ENCODE data around the gene EYS.
"Not testable (repeated sequence)": the region's sequence is repeated elsewhere in the genome, so short reads cannot be mapped to it uniquely, and the experiment has no call there.

Gene EYS

GRCh38 chr6:65071480-65071879 is 635.5 kb downstream of the EYS start:
- no peak for DNase-seq

- no peak for DNase-seq
These were observed 642.2 kb downstream of the EYS start for GRCh38 chr6:65064844-65065243.

DNA sequence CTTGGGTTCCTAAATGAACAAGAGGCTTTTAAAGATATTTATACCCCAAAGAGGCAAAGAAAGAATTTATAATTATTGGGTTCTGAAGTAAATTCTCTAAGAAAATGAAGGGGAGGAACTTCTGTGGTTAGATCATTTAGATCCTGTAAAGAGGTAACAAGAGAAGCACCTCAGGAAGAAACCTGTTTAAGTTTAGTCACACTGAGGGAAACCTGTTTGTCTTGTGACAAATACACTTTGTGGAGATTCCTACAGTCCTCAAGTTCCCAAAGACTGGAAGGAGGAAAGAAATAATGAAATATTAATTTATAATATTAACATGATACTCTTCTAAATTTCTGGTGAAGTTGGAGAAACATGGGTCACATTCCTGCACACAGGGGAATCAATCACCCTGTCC is 647.5 kb downstream of the EYS start:
- no peak for DNase-seq

GRCh38 chr6:65055545-65055944 is 651.5 kb downstream of the EYS start:
- no peak for DNase-seq

DNA sequence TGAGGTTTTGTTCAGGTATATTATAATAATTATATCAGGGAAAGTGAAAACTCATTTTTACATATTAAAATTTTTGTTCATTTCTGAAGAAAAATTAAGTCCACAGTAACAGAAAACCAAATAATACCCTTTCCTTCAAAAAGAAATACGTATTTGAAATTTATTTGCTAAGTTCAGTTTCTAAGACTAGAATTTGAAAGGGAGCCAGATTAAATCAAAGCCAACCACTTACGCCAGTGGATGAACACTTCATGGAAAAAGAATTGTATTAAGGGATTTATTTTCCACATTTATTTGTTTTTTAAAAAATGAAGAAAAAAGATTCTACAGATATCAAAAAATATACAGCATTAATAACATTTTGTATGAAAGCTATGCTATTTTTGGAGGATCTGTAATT is 654.4 kb downstream of the EYS start:
- DNase-seq: no peak

DNA sequence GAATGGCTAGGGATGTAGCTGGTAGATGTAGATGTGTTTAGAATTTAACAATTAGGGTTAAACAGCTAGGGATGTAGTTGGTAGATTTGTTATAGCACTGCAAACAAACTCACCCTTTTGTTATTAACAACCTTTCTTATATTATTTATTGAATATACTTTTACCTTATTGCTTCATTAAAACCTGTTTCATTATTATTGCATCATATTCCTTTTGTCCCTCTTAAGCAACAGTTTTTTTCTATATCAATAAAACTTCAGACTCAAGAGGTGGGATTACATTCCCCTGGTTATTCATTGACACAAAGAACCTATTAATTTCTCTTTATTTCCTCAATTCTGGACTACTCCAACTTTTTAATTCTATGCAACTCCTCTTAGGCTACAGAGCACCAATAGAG is 661.2 kb downstream of the EYS start:
- DNase-seq: no peak

- DNase-seq: no peak
These were observed 693.0 kb downstream of the EYS start for GRCh38 chr6:65014006-65014405.

DNA sequence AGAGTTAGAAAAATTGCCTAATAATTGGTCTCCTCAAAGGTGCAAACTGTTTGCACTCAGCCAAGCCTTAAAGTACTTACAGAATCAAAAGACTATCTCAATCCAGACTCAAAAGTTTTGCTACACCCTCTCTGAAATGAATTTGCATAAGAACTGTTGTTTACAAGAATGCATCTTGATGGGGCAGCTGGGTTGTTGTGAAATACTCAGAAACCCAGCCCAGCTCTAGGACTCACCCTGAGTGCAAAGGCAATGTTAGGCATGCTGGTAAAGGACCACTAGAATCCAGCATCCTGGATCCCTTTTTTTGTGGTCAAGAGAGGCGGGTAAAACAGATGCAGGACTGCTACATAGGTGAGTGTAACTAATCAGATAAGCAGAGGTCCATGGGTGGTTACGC is 700.2 kb downstream of the EYS start:
- DNase-seq: no peak

GRCh38 chr6:65004283-65004682 is 702.7 kb downstream of the EYS start:
- no peak for DNase-seq

GRCh38 chr6:65002882-65003281 is 704.1 kb downstream of the EYS start:
- not testable (repeated sequence) for DNase-seq

DNA sequence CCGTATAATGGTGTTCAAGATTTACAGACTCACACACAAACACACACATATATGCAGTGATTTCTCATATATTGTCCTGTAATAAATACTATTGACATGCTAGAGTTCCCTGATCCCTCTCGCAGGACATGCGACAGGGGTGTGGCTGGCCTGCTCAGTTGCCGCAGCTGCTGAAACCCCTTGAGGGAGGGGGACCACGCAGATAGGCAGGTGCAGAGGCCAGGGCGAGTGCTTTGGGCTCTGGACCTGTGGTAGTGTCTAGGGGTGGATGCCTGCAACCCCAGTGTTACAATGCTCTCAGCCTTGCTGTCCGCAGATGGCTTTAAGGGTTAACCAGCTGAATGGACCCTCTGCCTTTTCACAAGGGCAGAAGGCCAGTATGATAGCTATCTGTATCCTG is 706.2 kb downstream of the EYS start:
- no peak for DNase-seq

DNA sequence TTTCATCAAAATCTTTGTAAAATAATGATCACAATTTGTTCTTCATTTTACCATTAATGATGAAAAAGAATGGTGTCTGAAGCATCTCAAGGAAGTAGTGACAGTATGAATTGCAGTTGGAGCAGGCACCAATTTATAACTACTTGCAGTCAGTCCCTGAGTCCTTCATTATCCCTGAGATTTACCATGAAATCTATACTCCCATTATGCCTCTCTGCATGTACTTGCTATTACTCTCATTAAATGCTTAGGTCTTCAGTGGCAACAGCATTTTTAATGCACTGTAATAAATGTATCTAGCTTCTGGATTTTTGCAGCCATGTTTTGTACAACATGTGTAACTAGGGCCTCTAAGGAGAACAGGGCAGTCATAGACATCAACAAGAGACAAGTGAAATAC is 708.8 kb downstream of the EYS start:
- DNase-seq: no peak

DNA sequence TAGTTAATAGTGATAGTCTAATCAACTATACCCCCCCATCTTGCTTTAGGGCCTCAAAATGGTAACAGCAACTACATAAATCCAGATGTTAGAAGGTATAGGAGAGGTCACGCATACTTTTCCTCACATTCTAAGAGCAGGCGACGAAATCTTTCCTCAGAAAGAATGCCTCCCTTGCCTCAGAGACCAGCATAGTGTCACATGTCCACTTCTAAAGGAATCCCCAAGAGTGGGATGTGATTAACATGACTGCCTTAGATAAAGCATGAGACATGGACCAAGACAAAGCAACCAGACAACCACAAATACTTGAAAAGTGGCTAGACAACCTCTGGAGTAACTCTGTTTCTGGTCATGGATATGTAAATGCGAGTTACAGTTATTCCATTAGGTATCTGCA is 710.7 kb downstream of the EYS start:
- no peak for DNase-seq

DNA sequence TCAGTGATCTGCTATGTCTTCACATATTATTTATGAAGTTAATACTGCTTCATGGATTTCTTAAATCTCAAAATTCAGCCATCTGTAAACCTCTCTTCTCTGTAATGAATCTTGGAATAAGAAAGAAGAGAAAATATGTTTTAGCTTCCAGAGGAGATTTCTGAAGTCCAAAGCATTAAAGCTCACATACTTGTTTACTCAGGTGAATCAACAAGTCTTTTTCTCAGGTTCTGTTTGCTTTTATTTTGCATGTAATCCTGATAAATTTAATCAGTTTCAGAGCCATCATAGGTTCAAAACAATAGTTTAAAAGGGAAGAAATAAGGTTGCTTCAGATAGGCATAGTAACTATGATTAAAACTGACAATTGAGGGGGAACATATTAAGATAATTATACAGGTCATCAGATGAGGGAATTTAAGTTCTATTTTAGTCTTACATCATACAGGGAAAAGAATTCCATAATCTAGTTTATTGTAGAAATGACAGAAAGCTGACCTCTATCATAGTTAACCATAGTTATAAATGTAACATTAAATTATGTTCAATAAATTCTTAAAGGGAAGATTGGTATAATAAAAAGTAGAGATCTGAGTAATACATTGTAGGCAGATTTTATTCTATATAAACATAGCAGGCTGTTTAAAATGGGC is 716.2 kb downstream of the EYS start:
- no peak for DNase-seq

- no peak for DNase-seq
These were observed 718.9 kb downstream of the EYS start for GRCh38 chr6:64988148-64988547.

DNA sequence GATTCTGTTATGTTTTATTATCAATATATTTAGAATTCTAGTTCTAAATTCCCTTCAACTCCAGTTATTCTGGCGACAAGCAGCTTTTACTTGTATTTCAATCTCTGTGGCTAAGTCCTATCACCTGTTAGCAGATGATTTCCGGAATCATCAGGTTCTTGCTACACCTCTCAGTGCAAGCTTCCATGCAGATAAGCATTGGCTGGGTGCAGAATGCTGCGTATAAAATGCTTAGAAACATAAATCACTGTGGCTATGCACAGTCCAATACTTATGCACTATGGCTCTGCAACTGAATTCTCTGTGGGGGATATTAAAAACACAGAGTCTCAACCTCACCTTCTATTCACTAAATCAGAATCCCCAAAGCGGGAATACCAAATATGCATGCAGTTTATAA is 720.0 kb downstream of the EYS start:
- no peak for DNase-seq

- no peak for DNase-seq
These were observed 721.3 kb downstream of the EYS start for GRCh38 chr6:64985726-64986125.

DNA sequence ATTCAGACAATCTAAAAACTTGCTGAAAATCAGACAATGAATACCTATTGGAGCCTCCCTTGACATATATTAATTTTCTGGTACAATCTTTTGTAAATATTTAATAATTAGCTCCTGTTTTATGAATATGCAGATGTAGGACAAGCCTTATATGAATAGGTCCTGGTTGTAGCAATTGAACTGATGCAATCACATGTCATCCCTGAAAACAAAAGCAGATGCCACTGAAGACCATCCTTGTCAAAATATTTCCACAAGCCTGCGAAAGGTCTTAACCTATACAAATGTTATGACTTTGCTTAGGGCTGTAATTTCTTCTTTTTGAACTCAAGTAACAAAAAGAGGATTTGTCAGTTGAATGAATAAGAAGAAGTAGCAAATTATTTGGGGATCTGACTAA is 722.1 kb downstream of the EYS start:
- DNase-seq: no peak

DNA sequence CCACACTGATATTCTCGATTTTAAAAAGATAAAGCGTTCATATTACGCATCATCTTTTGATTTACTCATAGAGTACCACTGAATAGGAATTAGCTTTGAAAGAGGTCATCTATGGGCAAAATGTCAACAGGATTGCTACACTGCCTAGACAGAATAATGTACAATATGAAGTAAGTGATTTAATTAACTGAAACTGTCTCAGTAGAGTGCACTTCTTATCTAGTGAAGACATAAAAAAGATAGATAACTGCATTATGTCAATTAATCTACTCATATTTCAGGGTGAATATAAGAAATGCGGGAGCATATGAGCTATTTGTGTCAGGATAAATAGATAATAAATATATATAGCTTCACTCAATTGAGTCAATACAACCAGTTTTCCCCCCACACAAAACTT is 723.9 kb downstream of the EYS start:
- no peak for DNase-seq

- no peak for DNase-seq
These were observed 733.9 kb downstream of the EYS start for GRCh38 chr6:64973142-64973541.

GRCh38 chr6:64969139-64969538 is 737.9 kb downstream of the EYS start:
- DNase-seq: no peak

GRCh38 chr6:64955435-64955848 is 751.6 kb downstream of the EYS start:
- DNase-seq: no peak

DNA sequence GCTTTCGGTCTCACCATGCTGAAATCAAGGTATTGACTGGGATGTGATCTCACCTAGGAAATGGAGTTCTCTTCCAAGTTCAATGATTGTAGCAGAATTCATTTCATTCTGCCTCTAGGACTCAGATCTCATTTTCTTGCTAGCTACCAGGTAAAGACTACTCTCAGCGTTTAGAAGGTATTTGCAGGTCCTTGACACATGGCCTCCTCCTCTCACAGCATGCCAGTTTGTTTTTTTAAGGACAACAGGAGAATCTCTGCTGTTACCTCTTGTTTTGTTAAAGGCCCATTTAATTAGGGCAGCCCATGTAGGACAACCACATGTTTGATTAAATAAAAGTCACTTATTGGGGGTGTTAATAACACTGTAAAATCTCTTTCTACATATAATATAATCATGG is 757.8 kb downstream of the EYS start:
- DNase-seq: no peak

GRCh38 chr6:64948261-64948660 is 758.8 kb downstream of the EYS start:
- no peak for DNase-seq

DNA sequence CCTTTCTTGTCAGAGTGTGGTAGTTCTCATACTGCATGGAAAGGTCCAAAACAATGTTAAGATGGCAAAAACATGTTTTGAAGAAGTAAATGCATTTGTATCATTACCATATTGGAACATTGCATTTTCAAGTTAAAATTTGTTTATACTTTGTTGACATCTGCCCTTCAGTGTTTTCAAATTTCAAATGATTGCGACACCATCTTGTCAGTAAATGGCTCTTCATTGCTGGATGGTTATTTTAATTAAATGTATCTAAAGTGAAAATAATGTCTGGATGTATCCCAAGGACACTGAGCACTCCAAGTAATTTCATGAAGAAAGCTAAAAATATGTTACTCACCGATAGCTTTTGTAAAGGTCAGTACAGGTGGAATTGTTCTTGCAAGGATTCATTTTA is 761.6 kb downstream of the EYS start:
- DNase-seq: no peak

GRCh38 chr6:64932486-64932885 is 774.5 kb downstream of the EYS start:
- no peak for DNase-seq

Measured in T-helper 9 cell (primary cell).